Vagina (tissue), 2 donors: ENCODE measurements around the gene ARHGEF4.

Experiments
- POLR2A ChIP-seq, 2 donors: fragments of 450-650 bp; IDR thresholded peaks; one replicate each; pipeline ENCODE4 v1.6.1; 2017; ENCODE audit warnings: antibody characterized with exemption in 2 of 2, mild to moderate bottlenecking in 2 of 2, moderate library complexity in 2 of 2
- TF ChIP-seq, protein P1 (sequence below), 3 experiments: fragments of 450-650 bp in 2 of 3; fragments of 200-600 bp in 1 of 3; sonication (generic) in 1 of 3; IDR thresholded peaks; one replicate each; pipeline ENCODE4 v1.5.1; 2017 to 2019; ENCODE audit warnings: antibody characterized with exemption in 3 of 3, mild to moderate bottlenecking in 2 of 3, moderate library complexity in 2 of 3

DNA sequence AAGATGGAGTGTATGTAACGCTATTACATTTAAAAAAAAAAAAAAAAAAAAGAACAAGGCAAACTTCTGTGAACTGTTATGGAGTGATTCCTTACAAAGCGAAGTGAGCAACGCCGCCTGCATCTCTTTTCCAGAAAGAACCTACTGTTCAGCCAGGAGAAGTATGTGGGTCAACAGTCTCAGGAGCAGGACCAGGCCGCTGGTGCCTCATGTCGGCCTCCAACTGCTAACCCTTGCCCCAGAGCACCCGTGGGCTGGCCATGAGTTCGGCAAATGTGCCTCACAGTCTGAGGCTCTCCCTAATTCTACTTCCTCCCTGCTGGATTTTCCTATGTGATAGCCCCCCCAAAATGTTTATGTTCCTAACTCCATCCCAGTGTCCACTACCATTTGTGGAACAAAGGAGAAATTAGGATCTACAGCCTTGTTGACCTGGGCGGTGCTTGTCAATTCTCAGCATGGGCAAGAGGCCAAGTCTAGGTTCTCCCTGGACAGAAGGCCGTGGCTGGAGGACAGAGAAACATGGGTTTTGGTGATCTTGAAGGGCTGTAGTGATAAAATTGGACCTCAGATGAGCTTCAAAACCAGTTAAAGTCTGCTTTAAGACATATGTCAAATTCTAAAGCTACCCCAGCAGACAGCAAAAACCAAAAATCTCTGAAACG is 240.6 kb downstream of the ARHGEF4 start:
- TF ChIP-seq, protein P1, sequence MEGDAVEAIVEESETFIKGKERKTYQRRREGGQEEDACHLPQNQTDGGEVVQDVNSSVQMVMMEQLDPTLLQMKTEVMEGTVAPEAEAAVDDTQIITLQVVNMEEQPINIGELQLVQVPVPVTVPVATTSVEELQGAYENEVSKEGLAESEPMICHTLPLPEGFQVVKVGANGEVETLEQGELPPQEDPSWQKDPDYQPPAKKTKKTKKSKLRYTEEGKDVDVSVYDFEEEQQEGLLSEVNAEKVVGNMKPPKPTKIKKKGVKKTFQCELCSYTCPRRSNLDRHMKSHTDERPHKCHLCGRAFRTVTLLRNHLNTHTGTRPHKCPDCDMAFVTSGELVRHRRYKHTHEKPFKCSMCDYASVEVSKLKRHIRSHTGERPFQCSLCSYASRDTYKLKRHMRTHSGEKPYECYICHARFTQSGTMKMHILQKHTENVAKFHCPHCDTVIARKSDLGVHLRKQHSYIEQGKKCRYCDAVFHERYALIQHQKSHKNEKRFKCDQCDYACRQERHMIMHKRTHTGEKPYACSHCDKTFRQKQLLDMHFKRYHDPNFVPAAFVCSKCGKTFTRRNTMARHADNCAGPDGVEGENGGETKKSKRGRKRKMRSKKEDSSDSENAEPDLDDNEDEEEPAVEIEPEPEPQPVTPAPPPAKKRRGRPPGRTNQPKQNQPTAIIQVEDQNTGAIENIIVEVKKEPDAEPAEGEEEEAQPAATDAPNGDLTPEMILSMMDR (IDR thresholded peaks at IDR 0.05), result no peak
- no peak for TF ChIP-seq POLR2A (IDR thresholded peaks at IDR 0.05)
